ENCODE data around the gene TGFA.

GRCh38 chr2:70548233-70548632 is 5.4 kb downstream of the TGFA start:
- TF ChIP-seq CTCF (IDR thresholded peaks at IDR 0.05) (no peak), POLR2A (IDR thresholded peaks at IDR 0.05) (no peak), EP300 (IDR thresholded peaks at IDR 0.05) (no peak)

Data from upper lobe of left lung (tissue), 4 donors.